NCI-H128 (cell line): ENCODE results near the gene OR6K3.
"Not testable (repeated sequence)": the region's sequence is repeated elsewhere in the genome, so short reads cannot be mapped to it uniquely, and the experiment has no call there.

Experiments
- DNase-seq: peaks from one replicate; lab custom pipeline; 2025; ENCODE audit not compliant: unreplicated experiment; lab: John Stamatoyannopoulos, UW

Gene OR6K3

GRCh38 chr1:158720620-158721019 lies at the start of gene OR6K3:
TSS of gene OR6K3 (minus strand) at chr1:158720720. CDS start at chr1:158718115, 2,605 bp downstream.
- no peak for DNase-seq

- DNase-seq, result no peak
Observed at GRCh38 chr1:158754420-158754819, 33.9 kb upstream of the OR6K3 start, which contains the start of gene OR6K6. TSS of gene OR6K6 (plus strand) at chr1:158754720. CDS start at chr1:158754888, 168 bp downstream.

GRCh38 chr1:158752155-158752712 lies 31.7 kb upstream of the OR6K3 start:
- no peak for DNase-seq

GRCh38 chr1:158735848-158736247 lies 15.3 kb upstream of the OR6K3 start:
- DNase-seq, result no peak

GRCh38 chr1:158732524-158732923 lies 12.0 kb upstream of the OR6K3 start:
- DNase-seq, result no peak

- no peak for DNase-seq
Observed at GRCh38 chr1:158731707-158732106, 11.2 kb upstream of the OR6K3 start.

- no peak for DNase-seq
Observed at GRCh38 chr1:158730453-158730852, 9.9 kb upstream of the OR6K3 start.

- DNase-seq, result no peak
Observed at GRCh38 chr1:158728510-158729225, 8.1 kb upstream of the OR6K3 start.

- DNase-seq, result no peak
Observed at GRCh38 chr1:158724442-158724841, 3.9 kb upstream of the OR6K3 start.

GRCh38 chr1:158719664-158720063 lies 856 bp downstream of the OR6K3 start:
- no peak for DNase-seq

- no peak for DNase-seq
Observed at GRCh38 chr1:158717344-158717743, 3.2 kb downstream of the OR6K3 start.

- no peak for DNase-seq
Observed at GRCh38 chr1:158716335-158716734, 4.2 kb downstream of the OR6K3 start.

GRCh38 chr1:158714754-158715153 lies 5.8 kb downstream of the OR6K3 start:
- DNase-seq, result no peak

GRCh38 chr1:158711098-158711497 lies 9.4 kb downstream of the OR6K3 start:
- DNase-seq, result no peak

GRCh38 chr1:158706096-158706495 lies 14.4 kb downstream of the OR6K3 start:
- no peak for DNase-seq

- DNase-seq, result no peak
Observed at GRCh38 chr1:158700552-158700951, 20.0 kb downstream of the OR6K3 start, which contains the start of gene OR6K2. TSS of gene OR6K2 (minus strand) at chr1:158700652. CDS start at chr1:158700652, 0 bp downstream.

GRCh38 chr1:158694596-158694995 lies 25.9 kb downstream of the OR6K3 start:
- no peak for DNase-seq

GRCh38 chr1:158692356-158692755 lies 28.2 kb downstream of the OR6K3 start:
- no peak for DNase-seq

- no peak for DNase-seq
Observed at GRCh38 chr1:158691907-158692306, 28.6 kb downstream of the OR6K3 start.

GRCh38 chr1:158691149-158691548 lies 29.4 kb downstream of the OR6K3 start:
- not testable (repeated sequence) for DNase-seq

GRCh38 chr1:158689875-158690274 lies 30.6 kb downstream of the OR6K3 start:
- no peak for DNase-seq

GRCh38 chr1:158689110-158689509 lies 31.4 kb downstream of the OR6K3 start:
- DNase-seq, result no peak

GRCh38 chr1:158688343-158688742 lies 32.2 kb downstream of the OR6K3 start:
- DNase-seq, result not testable (repeated sequence)
